ENCODE results near the gene BORCS8.
A peak's percentile ranks its signal among the peaks of the same experiment; 100 is the strongest.
"Not testable (repeated sequence)": the region's sequence is repeated elsewhere in the genome, so short reads cannot be mapped to it uniquely, and the experiment has no call there.

The BORCS8 gene

GRCh38 chr19:19192078-19192882 lies at the start of gene BORCS8, which contains the start of gene RFXANK:
Gene BORCS8 (minus strand): TSS chr19:19192152. CDS start chr19:19192117, 35 bp downstream.
Gene RFXANK (plus strand): TSS chr19:19192258. CDS start chr19:19193947, 1,689 bp downstream.
- DNase-seq (ENCODE audit: low spot score), result peak; percentile 98

GRCh38 chr19:19240476-19240875 lies 48.5 kb upstream of the BORCS8 start:
- DNase-seq (ENCODE audit: low spot score), result no peak

GRCh38 chr19:19239675-19240074 lies 47.7 kb upstream of the BORCS8 start:
- no peak for DNase-seq (ENCODE audit: low spot score)

- DNase-seq (ENCODE audit: low spot score), result no peak
These were observed 46.4 kb upstream of the BORCS8 start for GRCh38 chr19:19238126-19238894.

- no peak for DNase-seq (ENCODE audit: low spot score)
These were observed 44.2 kb upstream of the BORCS8 start for GRCh38 chr19:19236173-19236572.

- no peak for DNase-seq (ENCODE audit: low spot score)
These were observed 42.4 kb upstream of the BORCS8 start for GRCh38 chr19:19234220-19234816.

- DNase-seq (ENCODE audit: low spot score), result no peak
These were observed 40.3 kb upstream of the BORCS8 start for GRCh38 chr19:19232261-19232721.

- no peak for DNase-seq (ENCODE audit: low spot score)
These were observed 39.0 kb upstream of the BORCS8 start for GRCh38 chr19:19230999-19231398.

- DNase-seq (ENCODE audit: low spot score), result no peak
These were observed 37.7 kb upstream of the BORCS8 start for GRCh38 chr19:19229701-19230100.

- DNase-seq (ENCODE audit: low spot score), result no peak
These were observed 35.3 kb upstream of the BORCS8 start for GRCh38 chr19:19227217-19227616.

GRCh38 chr19:19226663-19227062 lies 34.7 kb upstream of the BORCS8 start:
- DNase-seq (ENCODE audit: low spot score), result no peak

GRCh38 chr19:19226204-19226603 lies 34.3 kb upstream of the BORCS8 start:
- no peak for DNase-seq (ENCODE audit: low spot score)

GRCh38 chr19:19224852-19225494 lies 33.0 kb upstream of the BORCS8 start:
- peak; percentile 89 for DNase-seq (ENCODE audit: low spot score)

- DNase-seq (ENCODE audit: low spot score), result no peak
These were observed 32.3 kb upstream of the BORCS8 start for GRCh38 chr19:19224150-19224851.

GRCh38 chr19:19223636-19224035 lies 31.7 kb upstream of the BORCS8 start:
- no peak for DNase-seq (ENCODE audit: low spot score)

GRCh38 chr19:19223060-19223459 lies 31.1 kb upstream of the BORCS8 start:
- no peak for DNase-seq (ENCODE audit: low spot score)

GRCh38 chr19:19221000-19221399 lies 29.0 kb upstream of the BORCS8 start:
- DNase-seq (ENCODE audit: low spot score), result not testable (repeated sequence)

- DNase-seq (ENCODE audit: low spot score), result no peak
These were observed 27.0 kb upstream of the BORCS8 start for GRCh38 chr19:19218911-19219310.

GRCh38 chr19:19217099-19217498 lies 25.1 kb upstream of the BORCS8 start:
- no peak for DNase-seq (ENCODE audit: low spot score)

GRCh38 chr19:19215792-19216191 lies 23.8 kb upstream of the BORCS8 start:
- no peak for DNase-seq (ENCODE audit: low spot score)

GRCh38 chr19:19214892-19215291 lies 22.9 kb upstream of the BORCS8 start:
- no peak for DNase-seq (ENCODE audit: low spot score)

- DNase-seq (ENCODE audit: low spot score), result no peak
These were observed 22.2 kb upstream of the BORCS8 start for GRCh38 chr19:19214159-19214490.
